GM18517 (cell line): Measurements from ENCODE around the gene DGAT2.

Source experiments
- ATAC-seq: cut with Tn5 transposase; IDR thresholded peaks from one replicate; pipeline ENCODE4 v1.9.1; 2021; ENCODE audit warnings: mild to moderate bottlenecking, moderate library complexity; ENCODE audit not compliant: unreplicated experiment

Gene DGAT2

GRCh38 chr11:75797792-75798191 lies 29.2 kb downstream of the DGAT2 start:
- no peak for ATAC-seq

- no peak for ATAC-seq
Observed at GRCh38 chr11:75800136-75800675, 31.6 kb downstream of the DGAT2 start.

GRCh38 chr11:75800728-75801361 lies 32.3 kb downstream of the DGAT2 start:
- no peak for ATAC-seq

GRCh38 chr11:75801362-75802020 lies 32.9 kb downstream of the DGAT2 start:
- ATAC-seq = no peak

GRCh38 chr11:75802021-75802912 lies 33.7 kb downstream of the DGAT2 start:
- ATAC-seq = no peak

- ATAC-seq = no peak
Observed at GRCh38 chr11:75802913-75803820, 34.6 kb downstream of the DGAT2 start.

- ATAC-seq = no peak
Observed at GRCh38 chr11:75809111-75809510, 40.5 kb downstream of the DGAT2 start.

- ATAC-seq = no peak
Observed at GRCh38 chr11:75809991-75810390, 41.4 kb downstream of the DGAT2 start.

- ATAC-seq = no peak
Observed at GRCh38 chr11:75810637-75811390, 42.2 kb downstream of the DGAT2 start.

- no peak for ATAC-seq
Observed at GRCh38 chr11:75811485-75811884, 42.9 kb downstream of the DGAT2 start.

- no peak for ATAC-seq
Observed at GRCh38 chr11:75812542-75813040, 44.0 kb downstream of the DGAT2 start.

GRCh38 chr11:75813124-75813523 lies 44.5 kb downstream of the DGAT2 start:
- ATAC-seq = no peak

- ATAC-seq = no peak
Observed at GRCh38 chr11:75813622-75814039, 45.1 kb downstream of the DGAT2 start.

GRCh38 chr11:75814363-75814676 lies 45.7 kb downstream of the DGAT2 start:
- peak; percentile 25 for ATAC-seq

- ATAC-seq = peak; percentile 82
Observed at GRCh38 chr11:75814677-75815344, 46.2 kb downstream of the DGAT2 start, which contains the start of gene UVRAG. Gene UVRAG, plus strand, starts transcription at chr11:75815210. Its CDS starts 198 bp downstream, at chr11:75815408.

GRCh38 chr11:75815345-75816168 lies 47.0 kb downstream of the DGAT2 start:
- peak; percentile 4 for ATAC-seq

- ATAC-seq = no peak
Observed at GRCh38 chr11:75816561-75817239, 48.1 kb downstream of the DGAT2 start.

GRCh38 chr11:75820645-75821044 lies 52.1 kb downstream of the DGAT2 start:
- ATAC-seq = no peak
